NCI-H1436 treated with DMSO at 0.1 percent for 48 hours (cell line): ENCODE results near the gene TTC3.

Experiments
- DNase-seq: peaks from one replicate; lab custom pipeline; 2025; lab: John Stamatoyannopoulos, UW

TTC3 gene

GRCh38 chr21:37193676-37194075 lies 120.6 kb downstream of the TTC3 start:
- no peak for DNase-seq

GRCh38 chr21:37195059-37195458 lies 122.0 kb downstream of the TTC3 start:
- DNase-seq: no peak

GRCh38 chr21:37195610-37196009 lies 122.6 kb downstream of the TTC3 start:
- no peak for DNase-seq

- DNase-seq: no peak
Observed at GRCh38 chr21:37196847-37197246, 123.8 kb downstream of the TTC3 start.

GRCh38 chr21:37197746-37198145 lies 124.7 kb downstream of the TTC3 start:
- no peak for DNase-seq

- DNase-seq: no peak
Observed at GRCh38 chr21:37199057-37199924, 126.2 kb downstream of the TTC3 start.

GRCh38 chr21:37200641-37201480 lies 127.8 kb downstream of the TTC3 start:
- no peak for DNase-seq

GRCh38 chr21:37202221-37203110 lies 129.4 kb downstream of the TTC3 start:
- no peak for DNase-seq

GRCh38 chr21:37204580-37204979 lies 131.5 kb downstream of the TTC3 start:
- no peak for DNase-seq

GRCh38 chr21:37206496-37206895 lies 133.4 kb downstream of the TTC3 start:
- DNase-seq: no peak

- DNase-seq: no peak
Observed at GRCh38 chr21:37207441-37208009, 134.5 kb downstream of the TTC3 start.

- no peak for DNase-seq
Observed at GRCh38 chr21:37208056-37208721, 135.1 kb downstream of the TTC3 start.

- no peak for DNase-seq
Observed at GRCh38 chr21:37208741-37209225, 135.7 kb downstream of the TTC3 start.

- DNase-seq: no peak
Observed at GRCh38 chr21:37210130-37210529, 137.1 kb downstream of the TTC3 start.

- no peak for DNase-seq
Observed at GRCh38 chr21:37210799-37211198, 137.7 kb downstream of the TTC3 start.

GRCh38 chr21:37214952-37215351 lies 141.9 kb downstream of the TTC3 start:
- DNase-seq: no peak

- DNase-seq: no peak
Observed at GRCh38 chr21:37219761-37220432, 146.8 kb downstream of the TTC3 start.

GRCh38 chr21:37220433-37220980 lies 147.5 kb downstream of the TTC3 start:
- DNase-seq: no peak

- peak; percentile 60 for DNase-seq
Observed at GRCh38 chr21:37220981-37221664, 148.1 kb downstream of the TTC3 start.
